Measurements from ENCODE around the gene NUCB2.

NUCB2 gene

DNA sequence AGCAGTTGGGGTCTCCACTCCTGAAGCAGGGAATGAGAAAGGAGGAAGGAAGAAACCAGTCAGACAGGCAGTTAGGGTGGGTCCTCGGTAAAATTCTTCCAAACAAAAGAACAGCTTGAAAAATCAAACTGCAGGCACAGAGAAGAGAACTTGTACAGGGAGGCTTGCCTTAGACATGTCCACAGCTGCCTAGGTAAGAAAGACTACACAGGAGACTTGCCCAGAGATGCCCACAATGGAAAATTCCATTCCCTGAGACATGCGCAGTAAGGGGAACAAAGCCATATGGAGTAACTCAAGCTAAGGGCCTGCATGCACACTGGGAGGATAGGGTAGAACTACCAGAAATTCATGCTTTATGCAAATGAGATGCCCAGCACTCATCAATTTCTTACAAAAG lies 102.1 kb downstream of the NUCB2 start:
- Histone ChIP-seq H3K9me3 (ENCODE audit: control insufficient read depth in 1 of 2, low read length in 2 of 2) (peaks cover 0 to 2% of the 10 kb centered on the region in 2 donors), H3K4me3 (ENCODE audit: low read depth in 1 of 2, low read length in 2 of 2) (no peak overlapping the region), H3K36me3 (ENCODE audit: control insufficient read depth in 1 of 2, insufficient read depth in 2 of 2, low read length in 2 of 2) (peaks cover 5 to 63% of the 10 kb centered on the region in 2 donors), H3K9ac (ENCODE audit: low read depth in 1 of 2, low read length in 2 of 2) (no peak overlapping the region), H3K4me1 (ENCODE audit: control insufficient read depth in 1 of 2, insufficient read depth in 2 of 2, low read length in 2 of 2) (no peaks in the 10 kb centered on the region), H3K27me3 (ENCODE audit: control insufficient read depth in 1 of 2, insufficient read depth in 2 of 2, low read length in 2 of 2) (no peaks in the 10 kb centered on the region), H3K27ac (ENCODE audit: low read depth, low read length) (no peak overlapping the region)

- Histone ChIP-seq H3K9ac (ENCODE audit: low read depth in 1 of 2, low read length in 2 of 2) (no peak overlapping the region), H3K4me3 (ENCODE audit: low read depth in 1 of 2, low read length in 2 of 2) (no peak overlapping the region), H3K9me3 (ENCODE audit: control insufficient read depth in 1 of 2, low read length in 2 of 2) (no peaks in the 10 kb centered on the region), H3K36me3 (ENCODE audit: control insufficient read depth in 1 of 2, insufficient read depth in 2 of 2, low read length in 2 of 2) (peaks cover under 1 to 57% of the 10 kb centered on the region in 2 donors), H3K4me1 (ENCODE audit: control insufficient read depth in 1 of 2, insufficient read depth in 2 of 2, low read length in 2 of 2) (no peaks in the 10 kb centered on the region), H3K27me3 (ENCODE audit: control insufficient read depth in 1 of 2, insufficient read depth in 2 of 2, low read length in 2 of 2) (no peaks in the 10 kb centered on the region), H3K27ac (ENCODE audit: low read depth, low read length) (no peak overlapping the region)
Observed at GRCh38 chr11:17379383-17380180, 103.0 kb downstream of the NUCB2 start.

DNA sequence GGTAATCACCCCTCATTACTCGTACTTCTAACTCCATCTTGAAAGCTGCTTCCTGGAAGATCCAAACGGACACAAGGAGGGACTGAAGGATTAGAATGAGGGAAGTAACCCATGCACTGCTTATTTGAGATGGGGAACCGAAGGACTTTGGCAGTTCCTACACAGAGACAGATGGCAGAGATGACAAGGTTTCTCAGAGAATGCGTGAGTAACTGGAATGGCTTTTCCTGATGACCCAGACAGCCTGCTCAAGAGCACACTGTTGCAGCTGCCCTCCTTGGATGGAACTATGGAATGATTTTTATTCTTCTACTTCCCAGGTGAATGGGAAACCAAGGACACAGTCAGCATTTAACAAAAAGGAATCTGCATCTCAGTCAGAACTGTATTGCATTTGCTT lies 104.6 kb downstream of the NUCB2 start:
- no peaks in the 10 kb centered on the region for H3K9me3 ChIP-seq (ENCODE audit: control insufficient read depth in 1 of 2, low read length in 2 of 2)
- H3K27ac ChIP-seq (ENCODE audit: low read depth, low read length), result no peak overlapping the region
- no peak overlapping the region for H3K9ac ChIP-seq (ENCODE audit: low read depth in 1 of 2, low read length in 2 of 2)
- no peaks in the 10 kb centered on the region for H3K27me3 ChIP-seq (ENCODE audit: control insufficient read depth in 1 of 2, insufficient read depth in 2 of 2, low read length in 2 of 2)
- peaks cover 0 to 42% of the 10 kb centered on the region in 2 donors for H3K36me3 ChIP-seq (ENCODE audit: control insufficient read depth in 1 of 2, insufficient read depth in 2 of 2, low read length in 2 of 2)
- no peak overlapping the region for H3K4me3 ChIP-seq (ENCODE audit: low read depth in 1 of 2, low read length in 2 of 2)
- H3K4me1 ChIP-seq (ENCODE audit: control insufficient read depth in 1 of 2, insufficient read depth in 2 of 2, low read length in 2 of 2), result no peaks in the 10 kb centered on the region

Measured in duodenal mucosa (tissue), 2 donors.